CD4-positive, CD25-positive, alpha-beta regulatory T cell (primary cell): Measurements from ENCODE around the gene JAG2. TPM values are rescaled to one million over a fixed set of nuclear protein-coding genes. Genes with fewer than 3 reads are reported as not detected.

Source experiments
- ATAC-seq, 2 donors: fragments of 150-1000 bp; cut with Tn5 transposase; one replicate each; pipeline ENCODE4 v1.10.0; 2021; ENCODE audit warnings: low read depth in 2 of 2, moderate number of reproducible peaks in 2 of 2, moderate library complexity in 1 of 2
- DNase-seq, 3 donors: peaks; one replicate each; pipeline versions ENCODE4 v3.0.0 to v3.0.0-alpha.2; 2012 to 2022; ENCODE audit warnings: mixed read lengths in 1 of 3
- H3K27ac ChIP-seq: one replicate; pipeline ENCODE4 v1.7.0; 2013; ENCODE audit warnings: mild to moderate bottlenecking, low read length; ENCODE audit not compliant: insufficient read depth, poor library complexity, severe bottlenecking
- H3K27me3 ChIP-seq: one replicate; pipeline ENCODE4 v1.7.0; 2013; ENCODE audit warnings: low read length; ENCODE audit not compliant: control insufficient read depth, insufficient read depth
- H3K36me3 ChIP-seq: one replicate; pipeline ENCODE4 v1.7.0; 2013; ENCODE audit warnings: mild to moderate bottlenecking, low read length, moderate library complexity; ENCODE audit not compliant: control insufficient read depth, insufficient read depth
- H3K4me1 ChIP-seq: 2 replicates; pipeline ENCODE4 v1.7.0; 2013; ENCODE audit warnings: mild to moderate bottlenecking, low read length; ENCODE audit not compliant: insufficient read depth, control insufficient read depth, poor library complexity, severe bottlenecking
- H3K4me3 ChIP-seq: one replicate; pipeline ENCODE4 v1.7.0; 2013; ENCODE audit warnings: low read depth, mild to moderate bottlenecking, low read length, moderate library complexity
- H3K9me3 ChIP-seq, 2 experiments: 1 replicate in 1 of 2; 2 replicates in 1 of 2; pipeline ENCODE4 v1.7.0; 2013; ENCODE audit warnings: low read length in 2 of 2, mild to moderate bottlenecking in 1 of 2, moderate library complexity in 1 of 2; ENCODE audit not compliant: control insufficient read depth in 2 of 2
- H3K27ac Mint-ChIP-seq, 3 donors: one replicate each; pipeline ENCODE4 v1.8.0; 2020 to 2022; ENCODE audit warnings: mild to moderate bottlenecking in 3 of 3, mixed read lengths in 3 of 3, moderate library complexity in 2 of 3
- H3K27me3 Mint-ChIP-seq: one replicate; pipeline ENCODE4 v1.8.0; 2022; ENCODE audit warnings: mild to moderate bottlenecking, mixed read lengths
- H3K36me3 Mint-ChIP-seq: one replicate; pipeline ENCODE4 v1.8.0; 2020; ENCODE audit warnings: mixed read lengths
- H3K4me1 Mint-ChIP-seq, 4 donors: one replicate each; pipeline ENCODE4 v1.8.0; 2020 to 2022; ENCODE audit warnings: mixed read lengths in 4 of 4, mild to moderate bottlenecking in 1 of 4
- H3K4me3 Mint-ChIP-seq, 4 donors: one replicate each; pipeline ENCODE4 v1.8.0; 2020 to 2022; ENCODE audit warnings: mild to moderate bottlenecking in 4 of 4, mixed read lengths in 4 of 4, moderate library complexity in 3 of 4
- H3K9me3 Mint-ChIP-seq, 7 donors: one replicate each; pipeline ENCODE4 v1.8.0; 2020 to 2022; ENCODE audit warnings: mixed read lengths in 7 of 7, mild to moderate bottlenecking in 3 of 7, moderate library complexity in 2 of 7
- polyA plus RNA-seq, 4 donors: library from polyadenylated mRNA; unstranded; fragments of 300-500 nt; fragmentation: Illumina TruSeq; gene quantifications; one replicate each; pipeline ENCODE4 v1.2.3, GENCODE V29; 2021
- total RNA-seq: library from RNA; stranded (reverse); gene quantifications from one replicate; pipeline ENCODE4 v1.2.3, GENCODE V29; 2022

Gene JAG2
- total and polyA plus RNA-seq, 5 donors from 2014 or later, result 0.05 to 1.4 (median 0.23) TPM; not detected in 2

DNA sequence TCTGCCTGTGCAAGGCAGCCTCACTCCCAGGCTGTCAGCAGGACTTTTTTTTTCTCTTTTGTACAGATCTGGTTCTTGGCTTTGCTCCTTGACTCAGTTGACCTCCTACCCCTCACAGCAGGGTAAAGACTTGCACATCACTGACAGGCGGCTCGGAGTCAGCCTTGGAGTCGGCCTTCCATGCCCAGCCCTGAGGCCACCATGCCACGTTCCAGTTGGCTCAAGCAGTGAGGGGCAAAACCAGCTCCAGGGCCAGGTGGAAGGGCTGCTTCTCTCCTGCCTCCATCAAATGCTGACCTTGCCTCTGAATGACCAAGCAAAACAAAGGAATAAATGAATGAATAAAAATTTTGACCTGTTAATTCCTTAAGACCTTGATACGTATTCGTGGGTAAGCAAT lies 27.6 kb downstream of the JAG2 start:
- no peaks in the 10 kb centered on the region for H3K36me3 ChIP-seq
- H3K4me3 ChIP-seq, result no peak overlapping the region
- Mint-ChIP-seq H3K27me3 (no peaks in the 10 kb centered on the region), H3K36me3 (no peaks in the 10 kb centered on the region), H3K4me3 (no peak overlapping the region), H3K9me3 (peaks cover 0 to 7% (median 0%) of the 10 kb centered on the region in 7 donors), H3K27ac (peak overlapping the region in 1 of 3 donors; percentile 43), H3K4me1 (no peaks in the 10 kb centered on the region)
- H3K27ac ChIP-seq, result no peak overlapping the region
- DNase-seq (no peak), ATAC-seq (no peak)
- H3K4me1 ChIP-seq, result no peaks in the 10 kb centered on the region
- H3K9me3 ChIP-seq, result peaks cover 4 to 12% of the 10 kb centered on the region in 2 experiments
- H3K27me3 ChIP-seq, result no peaks in the 10 kb centered on the region

DNA sequence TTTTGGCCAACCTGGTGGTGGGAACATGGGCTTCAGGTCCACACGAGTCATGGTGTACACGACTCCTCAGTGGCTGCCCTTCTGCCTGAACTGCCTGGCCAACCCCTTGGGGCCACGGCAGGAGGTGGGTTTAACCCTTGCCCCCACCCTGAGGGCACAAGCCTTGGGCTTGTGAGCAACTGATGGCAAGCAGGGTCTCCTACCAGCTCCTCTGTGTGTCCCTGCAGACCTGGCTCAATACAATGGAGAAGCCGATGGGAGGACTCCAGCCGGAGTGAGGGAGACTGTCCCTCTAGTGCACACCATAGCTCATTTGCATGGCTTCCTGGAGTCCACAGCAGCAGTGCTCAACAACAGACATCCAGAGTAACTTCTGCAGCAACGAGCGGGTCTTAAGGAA lies 28.0 kb downstream of the JAG2 start:
- Histone ChIP-seq H3K27me3 (no peaks in the 10 kb centered on the region), H3K27ac (no peak overlapping the region), H3K4me1 (no peaks in the 10 kb centered on the region), H3K36me3 (no peaks in the 10 kb centered on the region), H3K4me3 (no peak overlapping the region), H3K9me3 (peaks cover 4 to 12% of the 10 kb centered on the region in 2 experiments)
- H3K4me1 Mint-ChIP-seq, result no peaks in the 10 kb centered on the region
- H3K27me3 Mint-ChIP-seq, result no peaks in the 10 kb centered on the region
- H3K9me3 Mint-ChIP-seq, result peaks cover 0 to 7% (median 0%) of the 10 kb centered on the region in 7 donors
- no peak for ATAC-seq
- no peak for DNase-seq
- H3K4me3 Mint-ChIP-seq, result no peak overlapping the region
- no peaks in the 10 kb centered on the region for H3K36me3 Mint-ChIP-seq
- H3K27ac Mint-ChIP-seq, result no peak overlapping the region

DNA sequence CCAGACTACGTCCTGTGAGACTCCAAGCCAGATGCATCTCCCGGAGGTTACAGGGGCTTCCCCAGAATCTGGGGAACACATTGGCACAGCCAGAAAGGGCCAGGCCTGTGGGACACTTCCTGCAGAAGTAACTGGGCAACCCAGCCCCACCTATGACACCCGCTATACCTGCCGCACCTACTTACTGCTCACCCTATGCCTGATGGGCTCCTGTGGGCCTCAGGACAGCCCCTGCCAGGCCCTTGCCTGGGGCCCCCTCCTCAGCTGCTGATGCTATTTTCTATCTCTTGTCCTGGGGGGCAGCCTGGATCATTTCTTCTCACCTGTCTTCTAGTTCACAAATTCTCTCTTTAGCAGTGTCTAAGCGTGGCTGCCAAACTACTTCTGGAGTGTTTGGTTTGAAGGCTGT lies 28.7 kb downstream of the JAG2 start:
- peaks cover 2% of the 10 kb centered on the region for H3K27me3 Mint-ChIP-seq
- DNase-seq, result no peak
- no peak for ATAC-seq

DNA sequence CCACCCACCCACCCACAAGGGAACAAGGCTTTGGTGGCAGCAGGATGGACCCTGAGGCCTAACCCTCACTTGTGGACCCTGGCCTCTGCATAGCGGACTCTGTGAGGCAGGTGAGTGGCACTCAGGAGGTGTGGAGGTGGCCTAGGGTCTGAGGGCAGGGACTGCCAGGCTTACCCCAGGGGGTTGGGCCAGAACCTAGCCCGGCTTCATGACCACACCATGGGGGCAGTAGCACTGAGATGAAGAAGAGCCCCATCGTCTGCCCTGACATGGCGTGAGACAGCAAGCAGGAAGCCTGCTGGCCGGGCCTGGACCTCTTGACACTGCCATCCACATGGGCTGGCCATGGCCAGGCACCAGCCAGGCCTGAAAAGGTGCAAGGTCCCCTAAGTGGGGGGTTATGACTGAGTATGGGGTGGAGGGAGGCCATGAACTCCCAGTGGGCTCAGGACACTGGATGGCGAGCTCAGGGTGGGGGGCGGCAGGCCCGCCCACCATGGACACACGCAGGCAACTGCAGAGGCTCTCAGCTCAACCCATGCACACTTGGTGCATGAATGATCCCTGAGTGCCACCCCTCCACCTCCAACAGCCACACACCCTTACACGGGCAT lies 29.3 kb downstream of the JAG2 start:
- H3K36me3 Mint-ChIP-seq, result no peaks in the 10 kb centered on the region

More for the DNA sequence above, 28.7 kb downstream of the JAG2 start:
- no peak overlapping the region for H3K27ac ChIP-seq
- H3K4me3 ChIP-seq, result no peak overlapping the region
- H3K9me3 ChIP-seq, result peaks cover 4 to 12% of the 10 kb centered on the region in 2 experiments
- H3K27me3 ChIP-seq, result no peaks in the 10 kb centered on the region
- no peak overlapping the region for H3K4me3 Mint-ChIP-seq
- H3K9me3 Mint-ChIP-seq, result peaks cover 0 to 7% (median 0%) of the 10 kb centered on the region in 7 donors
- H3K27ac Mint-ChIP-seq, result peak overlapping the region in 1 of 3 donors; percentile 49
- H3K4me1 Mint-ChIP-seq, result no peaks in the 10 kb centered on the region
- no peaks in the 10 kb centered on the region for H3K36me3 Mint-ChIP-seq
- H3K4me1 ChIP-seq, result no peaks in the 10 kb centered on the region
- H3K36me3 ChIP-seq, result no peaks in the 10 kb centered on the region

DNA sequence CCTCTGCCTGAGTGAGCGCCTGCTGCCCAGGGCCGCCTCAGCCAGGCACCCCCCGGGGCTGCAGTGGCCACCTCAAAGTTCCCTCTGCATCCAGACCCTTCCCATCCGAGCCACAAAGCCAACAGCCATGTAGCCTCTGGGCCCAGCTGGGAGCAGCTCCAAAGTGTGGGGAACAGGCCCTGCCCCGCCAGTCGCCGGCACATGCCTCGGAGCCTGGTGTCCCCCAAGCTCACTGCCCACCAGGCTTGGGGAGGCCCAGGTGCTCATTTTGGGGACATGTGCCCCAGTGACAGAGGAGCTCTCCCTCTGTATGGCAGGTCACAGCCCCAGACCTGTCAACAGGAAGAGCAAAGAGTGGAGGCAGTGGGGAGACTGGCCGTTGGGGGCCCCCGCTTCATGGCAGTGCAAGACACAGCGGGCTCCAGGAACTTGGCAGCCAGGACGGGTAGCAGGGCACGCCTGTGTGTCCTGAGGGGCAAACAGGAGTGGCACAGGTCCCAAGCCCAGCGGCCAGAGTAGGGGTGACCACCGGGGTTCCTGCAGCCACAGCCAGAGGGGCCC lies 29.9 kb downstream of the JAG2 start:
- Mint-ChIP-seq H3K4me3 (no peak overlapping the region), H3K27ac (no peak overlapping the region), H3K4me1 (no peaks in the 10 kb centered on the region), H3K36me3 (no peaks in the 10 kb centered on the region), H3K9me3 (peaks cover 0 to 7% (median 0%) of the 10 kb centered on the region in 7 donors), H3K27me3 (peaks cover 9% of the 10 kb centered on the region)
- no peak overlapping the region for H3K27ac ChIP-seq
- DNase-seq (no peak), ATAC-seq (no peak)
- no peaks in the 10 kb centered on the region for H3K36me3 ChIP-seq
- no peak overlapping the region for H3K4me3 ChIP-seq
- H3K27me3 ChIP-seq, result no peaks in the 10 kb centered on the region
- peaks cover 4 to 12% of the 10 kb centered on the region in 2 experiments for H3K9me3 ChIP-seq
- H3K4me1 ChIP-seq, result no peaks in the 10 kb centered on the region

More for the DNA sequence above, 29.3 kb downstream of the JAG2 start:
- Histone ChIP-seq H3K9me3 (peaks cover 4 to 12% of the 10 kb centered on the region in 2 experiments), H3K27ac (no peak overlapping the region), H3K4me3 (no peak overlapping the region), H3K4me1 (no peaks in the 10 kb centered on the region), H3K36me3 (no peaks in the 10 kb centered on the region), H3K27me3 (no peaks in the 10 kb centered on the region)
- no peak for DNase-seq
- ATAC-seq, result no peak
- H3K4me3 Mint-ChIP-seq, result no peak overlapping the region
- peaks cover 0 to 7% (median 0%) of the 10 kb centered on the region in 7 donors for H3K9me3 Mint-ChIP-seq
- H3K4me1 Mint-ChIP-seq, result no peaks in the 10 kb centered on the region
- peaks cover 8% of the 10 kb centered on the region for H3K27me3 Mint-ChIP-seq
- H3K27ac Mint-ChIP-seq, result no peak overlapping the region

DNA sequence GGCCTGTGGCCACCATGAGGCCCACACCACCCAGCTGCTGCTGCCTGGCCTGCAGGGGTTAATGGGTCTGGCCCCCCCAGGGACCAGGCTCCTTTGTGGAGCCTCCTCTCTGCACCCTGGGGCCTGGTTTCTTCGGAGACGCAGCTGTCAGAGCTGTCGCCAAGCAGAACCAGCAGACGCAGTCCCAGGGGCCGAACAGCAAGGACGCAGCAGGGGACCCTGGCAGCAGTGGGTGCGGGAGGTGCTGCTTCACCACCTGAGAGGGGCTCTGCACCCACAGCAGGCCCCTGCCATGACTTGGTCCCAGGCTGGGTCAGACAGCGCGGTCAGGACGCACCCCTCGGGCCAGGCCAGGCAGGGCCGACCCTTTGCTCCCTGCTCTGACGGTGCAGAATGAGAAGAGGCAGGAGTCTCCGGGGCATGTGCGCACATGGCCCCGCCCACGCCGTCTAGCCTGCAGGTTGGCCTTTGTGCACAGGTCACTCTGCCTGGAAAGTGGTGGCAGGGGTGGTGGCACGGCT lies 30.5 kb downstream of the JAG2 start:
- Histone ChIP-seq H3K27me3 (peaks cover 3% of the 10 kb centered on the region), H3K36me3 (no peaks in the 10 kb centered on the region)

DNA sequence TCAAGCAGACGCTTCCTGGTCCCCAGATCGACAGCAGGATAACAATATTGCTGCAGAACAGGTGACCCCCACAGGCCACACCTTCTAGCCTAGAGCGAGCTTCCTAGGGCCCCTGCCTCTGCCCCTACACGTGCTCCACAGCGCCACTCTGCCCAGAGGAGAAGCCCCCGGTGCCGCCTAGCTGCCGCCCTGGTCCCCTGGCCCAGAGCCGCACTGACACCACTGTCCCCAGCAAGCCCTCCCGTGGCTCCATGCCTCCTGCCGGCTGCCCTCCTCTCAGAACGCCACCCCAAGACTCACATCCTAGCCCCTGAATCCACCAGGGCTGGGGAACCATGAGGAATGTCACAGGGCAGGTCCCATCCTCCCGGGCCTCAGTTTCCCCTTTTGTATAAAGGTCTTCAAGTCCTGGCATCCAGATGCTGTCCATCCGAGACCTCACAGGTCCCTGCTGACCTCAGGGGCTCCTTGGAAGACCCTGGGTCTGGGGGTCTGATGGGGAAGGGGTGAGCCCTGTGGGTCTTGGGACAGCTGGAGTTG lies 31.0 kb downstream of the JAG2 start:
- Mint-ChIP-seq H3K9me3 (peaks cover 0 to 10% (median 4%) of the 10 kb centered on the region in 7 donors), H3K36me3 (no peaks in the 10 kb centered on the region), H3K27ac (no peak overlapping the region), H3K4me1 (no peaks in the 10 kb centered on the region), H3K27me3 (peaks cover 17% of the 10 kb centered on the region), H3K4me3 (no peak overlapping the region)
- no peak overlapping the region for H3K27ac ChIP-seq
- no peak overlapping the region for H3K4me3 ChIP-seq
- peaks cover 4 to 12% of the 10 kb centered on the region in 2 experiments for H3K9me3 ChIP-seq
- no peaks in the 10 kb centered on the region for H3K4me1 ChIP-seq
- DNase-seq (no peak), ATAC-seq (no peak)
- H3K36me3 ChIP-seq, result no peaks in the 10 kb centered on the region
- peaks cover 5% of the 10 kb centered on the region for H3K27me3 ChIP-seq

More for the DNA sequence above, 30.5 kb downstream of the JAG2 start:
- no peak for ATAC-seq
- H3K36me3 Mint-ChIP-seq, result no peaks in the 10 kb centered on the region
- no peaks in the 10 kb centered on the region for H3K4me1 ChIP-seq
- no peak overlapping the region for H3K4me3 ChIP-seq
- no peak overlapping the region for H3K27ac ChIP-seq
- H3K9me3 Mint-ChIP-seq, result peaks cover 0 to 7% (median 2%) of the 10 kb centered on the region in 7 donors
- H3K27ac Mint-ChIP-seq, result no peak overlapping the region
- peaks cover 11% of the 10 kb centered on the region for H3K27me3 Mint-ChIP-seq
- DNase-seq, result no peak
- no peaks in the 10 kb centered on the region for H3K4me1 Mint-ChIP-seq
- peaks cover 4 to 12% of the 10 kb centered on the region in 2 experiments for H3K9me3 ChIP-seq
- H3K4me3 Mint-ChIP-seq, result no peak overlapping the region
